ENCODE results near the gene DGKH. TPM values are rescaled to one million over a fixed set of nuclear protein-coding genes. Genes with fewer than 3 reads are reported as not detected.

The DGKH gene
- polyA plus RNA-seq, 6 donors from 2014 or later: 0.03 to 0.05 (median 0.04) TPM; not detected in 3

- Mint-ChIP-seq H3K27ac (no peak overlapping the region), H3K36me3 (peaks cover 0 to 17% of the 10 kb centered on the region in 2 donors), H3K27me3 (no peaks in the 10 kb centered on the region), H3K9me3 (peaks cover 0 to 4% (median 1%) of the 10 kb centered on the region in 7 donors), H3K4me1 (peaks cover 36 to 49% (median 43%) of the 10 kb centered on the region in 3 donors), H3K4me3 (no peak overlapping the region)
- peak; percentile 38 to 58 for ATAC-seq (ENCODE audit: low read depth in 2 of 2)
- peak; percentile 18 for DNase-seq
These were observed 230.6 kb downstream of the DGKH start for GRCh38 chr13:42279080-42279479.

- ATAC-seq (ENCODE audit: low read depth in 2 of 2) (no peak), DNase-seq (no peak)
- Mint-ChIP-seq H3K36me3 (peaks cover 0 to 19% of the 10 kb centered on the region in 2 donors), H3K4me3 (no peak overlapping the region), H3K27me3 (no peaks in the 10 kb centered on the region), H3K27ac (no peak overlapping the region), H3K9me3 (peaks cover 0 to 4% (median 1%) of the 10 kb centered on the region in 7 donors), H3K4me1 (peaks cover 30 to 40% (median 36%) of the 10 kb centered on the region in 3 donors)
These were observed 231.5 kb downstream of the DGKH start for GRCh38 chr13:42279986-42280385.

GRCh38 chr13:42280537-42280936, 232.1 kb downstream of the DGKH start:
- Mint-ChIP-seq H3K9me3 (no peaks in the 10 kb centered on the region), H3K4me3 (no peak overlapping the region), H3K27ac (no peak overlapping the region), H3K4me1 (peaks cover 25 to 39% (median 31%) of the 10 kb centered on the region in 3 donors), H3K36me3 (peaks cover 0 to 19% of the 10 kb centered on the region in 2 donors), H3K27me3 (no peaks in the 10 kb centered on the region)
- ATAC-seq (ENCODE audit: low read depth in 2 of 2): no peak
- DNase-seq: no peak

GRCh38 chr13:42283574-42283973, 235.1 kb downstream of the DGKH start:
- H3K36me3 Mint-ChIP-seq: peaks cover 15 to 28% of the 10 kb centered on the region in 2 donors
- ATAC-seq (ENCODE audit: low read depth in 2 of 2) (no peak), DNase-seq (no peak)
- no peak overlapping the region for H3K4me3 Mint-ChIP-seq
- H3K9me3 Mint-ChIP-seq: no peaks in the 10 kb centered on the region
- no peaks in the 10 kb centered on the region for H3K27me3 Mint-ChIP-seq
- H3K27ac Mint-ChIP-seq: peak overlapping the region in 1 of 6 donors; percentile 12
- H3K4me1 Mint-ChIP-seq: peaks cover 17 to 29% (median 26%) of the 10 kb centered on the region in 3 donors

DNA sequence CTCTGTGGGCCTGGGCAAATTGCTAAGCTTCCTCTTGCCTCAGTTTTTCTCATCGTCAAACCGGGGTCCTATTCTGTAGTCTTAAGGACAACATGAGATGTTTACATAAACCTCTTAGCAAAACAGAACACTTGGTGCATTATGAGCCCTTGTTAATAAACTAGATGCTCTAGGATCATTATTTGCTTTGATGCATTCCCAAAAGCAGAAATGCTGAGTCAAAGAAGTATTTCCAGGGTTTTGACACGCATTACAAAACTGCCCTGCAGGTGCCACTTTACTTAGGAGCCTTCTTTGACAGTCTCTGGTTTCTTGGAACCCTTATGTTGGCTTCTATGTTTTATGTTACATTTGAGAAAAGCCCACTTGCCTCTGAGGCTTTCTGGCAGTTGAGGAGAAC, 235.6 kb downstream of the DGKH start:
- H3K27ac Mint-ChIP-seq: no peak overlapping the region
- DNase-seq (no peak), ATAC-seq (ENCODE audit: low read depth in 2 of 2) (no peak)
- H3K9me3 Mint-ChIP-seq: no peaks in the 10 kb centered on the region
- H3K36me3 Mint-ChIP-seq: peaks cover 20 to 31% of the 10 kb centered on the region in 2 donors
- peaks cover 17 to 29% (median 28%) of the 10 kb centered on the region in 3 donors for H3K4me1 Mint-ChIP-seq
- H3K27me3 Mint-ChIP-seq: no peaks in the 10 kb centered on the region
- no peak overlapping the region for H3K4me3 Mint-ChIP-seq

Other genes with a start within 250 kb of the DGKH start
- 1 to 10 TPM in 5 of 6 donors, under 1 TPM in 1; 0.91 to 6.2 (median 3.5) TPM for gene VWA8, start 87.5 kb upstream of the DGKH start, polyA plus RNA-seq (ENCODE audit: low read depth in 6 of 6)
- 1 to 10 TPM; 3.7 to 6.4 (median 5.2) TPM for gene AKAP11, start 223.5 kb downstream of the DGKH start, polyA plus RNA-seq (ENCODE audit: low read depth in 6 of 6)

All from naive B cell (primary cell).